Glutamatergic neuron (in vitro differentiated cells): ENCODE measurements around the gene KRCC1. TPM values are rescaled to one million over a fixed set of nuclear protein-coding genes. Genes with fewer than 3 reads are reported as not detected.
"Not testable (repeated sequence)": the region's sequence is repeated elsewhere in the genome, so short reads cannot be mapped to it uniquely, and the experiment has no call there.

ENCODE experiments used
- DNase-seq: peaks from one replicate; pipeline ENCODE4 v3.0.0; 2022
- H3K27ac Mint-ChIP-seq: one replicate; pipeline ENCODE4 v1.8.0; 2020; ENCODE audit warnings: mild to moderate bottlenecking, mixed read lengths, inconsistent platforms; ENCODE audit not compliant: unreplicated experiment
- H3K27me3 Mint-ChIP-seq: one replicate; pipeline ENCODE4 v1.8.0; 2020; ENCODE audit warnings: mild to moderate bottlenecking, moderate library complexity, mixed read lengths, inconsistent platforms; ENCODE audit not compliant: unreplicated experiment
- H3K36me3 Mint-ChIP-seq: one replicate; pipeline ENCODE4 v1.8.0; 2020; ENCODE audit warnings: mild to moderate bottlenecking, mixed read lengths, inconsistent platforms; ENCODE audit not compliant: unreplicated experiment
- H3K4me1 Mint-ChIP-seq: one replicate; pipeline ENCODE4 v1.8.0; 2020; ENCODE audit warnings: mild to moderate bottlenecking, low read depth, mixed read lengths, inconsistent platforms; ENCODE audit not compliant: unreplicated experiment
- H3K4me3 Mint-ChIP-seq: one replicate; pipeline ENCODE4 v1.8.0; 2020; ENCODE audit warnings: mild to moderate bottlenecking, mixed read lengths, inconsistent platforms; ENCODE audit not compliant: unreplicated experiment
- H3K9me3 Mint-ChIP-seq: one replicate; pipeline ENCODE4 v1.8.0; 2020; ENCODE audit warnings: mild to moderate bottlenecking, moderate library complexity, mixed read lengths, inconsistent platforms; ENCODE audit not compliant: unreplicated experiment
- total RNA-seq: library from RNA; stranded (reverse); fragmentation: NEBNext Ultra II Directional; extraction: Animal tissue kit (Norgen Biotek cat#: 25700); gene quantifications from one replicate; pipeline ENCODE4 v1.2.1, GENCODE V29; 2021; ENCODE audit not compliant: unreplicated experiment
- TF ChIP-seq, protein P1 (sequence below): fragments of 200-600 bp; sonication (generic); IDR thresholded peaks from one replicate; pipeline ENCODE4 v1.5.0; 2021; ENCODE audit not compliant: partially characterized antibody, unreplicated experiment

Gene KRCC1
- total RNA-seq, 1 donor from 2014 or later: 8.0 TPM

DNA sequence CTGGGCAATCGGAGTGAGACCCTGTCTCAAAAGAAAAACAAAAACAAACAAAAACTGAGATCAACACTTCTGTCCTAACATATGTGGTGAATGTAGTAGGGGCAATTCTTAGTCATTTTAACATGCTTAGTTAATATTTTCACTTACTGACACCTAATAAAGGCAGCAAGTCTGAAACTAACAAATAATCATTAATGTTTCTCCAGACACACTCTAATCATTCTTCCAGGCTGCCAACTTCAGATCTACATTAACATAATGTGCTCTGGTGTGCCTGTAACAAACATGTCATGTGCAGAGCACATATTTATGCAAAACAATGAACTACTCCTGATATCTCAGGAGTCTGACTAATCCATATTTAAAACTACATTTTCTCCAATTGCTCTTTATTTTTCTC lies 6.0 kb downstream of the KRCC1 start:
- Mint-ChIP-seq H3K4me3 (no peak overlapping the region), H3K27ac (no peak overlapping the region)

DNA sequence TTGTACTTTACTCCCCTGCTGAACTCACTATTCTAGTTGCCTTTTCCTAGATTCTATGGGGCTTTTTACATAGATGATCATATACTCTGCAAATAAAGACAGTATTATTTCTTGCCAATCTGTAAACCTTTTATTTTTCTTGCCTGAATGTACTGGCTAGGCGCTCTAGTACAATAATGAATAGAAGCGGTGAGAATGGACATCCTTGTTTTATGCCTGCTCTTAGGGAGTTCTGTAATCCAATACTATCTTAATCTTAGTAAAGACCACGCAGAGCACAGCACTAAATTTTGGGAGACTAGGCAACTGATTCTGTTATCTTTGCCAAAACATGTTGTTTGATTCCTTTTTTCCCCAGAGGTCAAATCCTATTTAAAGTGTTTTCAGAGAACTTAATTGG lies 7.0 kb downstream of the KRCC1 start:
- H3K36me3 Mint-ChIP-seq: no peaks in the 10 kb centered on the region
- peaks cover 2% of the 10 kb centered on the region for H3K9me3 Mint-ChIP-seq
- peaks cover 1% of the 10 kb centered on the region for H3K27me3 Mint-ChIP-seq
- TF ChIP-seq, protein P1, sequence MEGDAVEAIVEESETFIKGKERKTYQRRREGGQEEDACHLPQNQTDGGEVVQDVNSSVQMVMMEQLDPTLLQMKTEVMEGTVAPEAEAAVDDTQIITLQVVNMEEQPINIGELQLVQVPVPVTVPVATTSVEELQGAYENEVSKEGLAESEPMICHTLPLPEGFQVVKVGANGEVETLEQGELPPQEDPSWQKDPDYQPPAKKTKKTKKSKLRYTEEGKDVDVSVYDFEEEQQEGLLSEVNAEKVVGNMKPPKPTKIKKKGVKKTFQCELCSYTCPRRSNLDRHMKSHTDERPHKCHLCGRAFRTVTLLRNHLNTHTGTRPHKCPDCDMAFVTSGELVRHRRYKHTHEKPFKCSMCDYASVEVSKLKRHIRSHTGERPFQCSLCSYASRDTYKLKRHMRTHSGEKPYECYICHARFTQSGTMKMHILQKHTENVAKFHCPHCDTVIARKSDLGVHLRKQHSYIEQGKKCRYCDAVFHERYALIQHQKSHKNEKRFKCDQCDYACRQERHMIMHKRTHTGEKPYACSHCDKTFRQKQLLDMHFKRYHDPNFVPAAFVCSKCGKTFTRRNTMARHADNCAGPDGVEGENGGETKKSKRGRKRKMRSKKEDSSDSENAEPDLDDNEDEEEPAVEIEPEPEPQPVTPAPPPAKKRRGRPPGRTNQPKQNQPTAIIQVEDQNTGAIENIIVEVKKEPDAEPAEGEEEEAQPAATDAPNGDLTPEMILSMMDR: no peak
- H3K4me3 Mint-ChIP-seq: no peak overlapping the region
- peaks cover 4% of the 10 kb centered on the region for H3K4me1 Mint-ChIP-seq
- H3K27ac Mint-ChIP-seq: no peak overlapping the region
- no peak for DNase-seq

More for the DNA sequence above, 6.0 kb downstream of the KRCC1 start:
- TF ChIP-seq, protein P1: no peak
- H3K36me3 Mint-ChIP-seq: no peaks in the 10 kb centered on the region
- H3K4me1 Mint-ChIP-seq: peaks cover 7% of the 10 kb centered on the region
- peaks cover 1% of the 10 kb centered on the region for H3K27me3 Mint-ChIP-seq
- no peak for DNase-seq
- peaks cover 5% of the 10 kb centered on the region for H3K9me3 Mint-ChIP-seq

DNA sequence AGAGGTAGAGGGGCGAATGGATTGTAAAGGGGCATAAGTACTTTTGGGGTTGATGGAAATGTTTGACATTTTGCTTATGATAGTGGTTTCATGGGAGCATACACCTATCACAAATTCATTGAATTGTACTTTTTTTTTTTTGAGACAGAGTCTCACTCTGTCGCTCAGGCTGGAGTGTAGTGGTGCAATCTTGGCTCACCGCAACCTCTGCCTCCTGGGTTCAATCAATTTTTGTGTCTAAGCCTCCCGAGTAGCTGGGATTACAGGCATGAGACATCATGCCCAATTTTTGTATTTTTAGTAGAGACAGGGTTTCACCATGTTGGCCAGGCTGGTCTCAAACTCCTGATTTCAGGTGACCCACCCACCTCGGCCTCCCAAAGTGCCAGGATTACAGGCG lies 10.0 kb downstream of the KRCC1 start:
- not testable (repeated sequence) for H3K4me3 Mint-ChIP-seq, H3K36me3 Mint-ChIP-seq, H3K9me3 Mint-ChIP-seq, H3K27ac Mint-ChIP-seq, H3K27me3 Mint-ChIP-seq, DNase-seq, H3K4me1 Mint-ChIP-seq

DNA sequence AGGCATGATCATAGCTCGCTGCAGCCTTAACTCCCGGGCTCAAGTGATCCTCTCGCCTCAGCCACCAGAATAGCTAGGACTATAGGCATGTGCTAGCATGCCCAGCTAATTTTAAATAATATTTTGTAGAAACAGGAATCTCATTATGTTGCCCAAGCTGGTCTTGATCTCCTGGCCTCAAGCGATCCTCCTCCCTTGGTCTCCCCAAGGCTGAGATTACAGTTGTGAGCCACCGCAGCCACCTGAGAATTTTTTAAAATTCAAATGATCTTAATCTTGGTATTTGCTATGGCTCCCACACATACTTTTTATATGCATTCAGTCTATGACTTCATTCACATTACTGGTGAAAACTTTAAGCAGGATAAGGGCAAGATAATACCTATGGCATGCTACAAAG lies 13.1 kb downstream of the KRCC1 start:
- TF ChIP-seq, protein P1: no peak
- Mint-ChIP-seq H3K27ac (no peak overlapping the region), H3K36me3 (no peaks in the 10 kb centered on the region), H3K4me1 (no peaks in the 10 kb centered on the region), H3K27me3 (no peaks in the 10 kb centered on the region), H3K9me3 (peaks cover 1% of the 10 kb centered on the region), H3K4me3 (no peak overlapping the region)
- no peak for DNase-seq

DNA sequence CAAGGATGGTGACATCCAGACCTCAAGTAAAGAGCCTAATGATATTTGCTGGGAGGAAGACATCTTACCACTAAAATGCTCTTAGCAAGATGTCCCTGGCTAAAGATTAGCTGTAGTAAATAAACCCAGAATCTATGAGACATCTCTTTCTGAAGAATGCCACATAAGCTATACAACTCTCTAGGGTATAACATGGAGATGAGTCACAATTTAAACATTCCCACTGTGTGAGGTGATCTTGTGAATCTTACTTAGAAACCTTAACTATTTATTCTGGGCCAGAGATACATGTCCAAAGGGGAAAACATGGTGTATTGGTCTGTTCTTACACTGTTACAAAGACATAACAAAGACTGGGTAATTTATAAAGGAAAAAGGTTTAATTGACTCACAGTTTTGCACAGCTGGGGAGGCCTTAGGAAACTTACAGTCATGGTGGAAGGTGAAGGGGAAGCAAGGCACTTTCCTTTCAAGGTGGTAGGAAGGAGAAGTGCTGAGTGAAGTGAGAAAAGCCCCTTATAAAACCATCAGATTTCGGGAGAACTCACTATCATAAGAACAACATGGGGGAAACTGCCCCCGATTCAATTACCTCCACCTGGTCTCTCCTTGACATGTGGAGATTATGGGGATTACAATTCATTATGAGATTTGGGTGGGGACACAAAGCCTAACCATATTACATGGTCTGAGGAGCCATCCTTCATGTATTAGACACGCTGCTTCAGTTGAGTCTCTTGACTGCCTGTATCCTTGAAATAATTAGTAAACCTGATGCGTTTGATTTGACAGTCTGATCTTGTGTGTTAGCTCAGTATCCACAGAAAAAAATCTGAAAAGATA lies 17.1 kb downstream of the KRCC1 start:
- TF ChIP-seq, protein P1: no peak
- Mint-ChIP-seq H3K4me3 (no peak overlapping the region), H3K36me3 (no peaks in the 10 kb centered on the region), H3K27ac (no peak overlapping the region), H3K9me3 (peaks cover 1% of the 10 kb centered on the region), H3K27me3 (no peaks in the 10 kb centered on the region), H3K4me1 (no peaks in the 10 kb centered on the region)
- no peak for DNase-seq
